ENCODE measurements around the gene IGSF9. TPM values are rescaled to one million over a fixed set of nuclear protein-coding genes. Genes with fewer than 3 reads are reported as not detected.
A peak's percentile ranks its signal among the peaks of the same experiment; 100 is the strongest.

IGSF9 gene
- total RNA-seq, 1 experiment from 2014 or later: 0.16 TPM

GRCh38 chr1:159921251-159921650 lies 24.2 kb downstream of the IGSF9 start:
- Histone ChIP-seq H3K4me3 (no peak overlapping the region), H3K4me1 (replicated peaks) (peaks cover 53% of the 10 kb centered on the region), H3K36me3 (peaks cover 87% of the 10 kb centered on the region), H3K27ac (no peak overlapping the region), H3K9me3 (replicated peaks) (no peaks in the 10 kb centered on the region; the same call in 1 of the 2 replicates), H3K27me3 (replicated peaks) (no peaks in the 10 kb centered on the region)
- no peak for DNase-seq (ENCODE audit: low read depth in 1 of 2, low spot score in 2 of 2)

GRCh38 chr1:159920651-159921050 lies 24.8 kb downstream of the IGSF9 start:
- peaks cover 93% of the 10 kb centered on the region for H3K36me3 ChIP-seq
- H3K4me1 ChIP-seq (replicated peaks): peaks cover 53% of the 10 kb centered on the region
- DNase-seq (ENCODE audit: low read depth in 1 of 2, low spot score in 2 of 2): no peak
- no peak overlapping the region for H3K27ac ChIP-seq
- H3K4me3 ChIP-seq: no peak overlapping the region
- no peaks in the 10 kb centered on the region for H3K27me3 ChIP-seq (replicated peaks)
- no peaks in the 10 kb centered on the region; the same call in 1 of the 2 replicates for H3K9me3 ChIP-seq (replicated peaks)

GRCh38 chr1:159920202-159920601 lies 25.2 kb downstream of the IGSF9 start:
- Histone ChIP-seq H3K4me1 (replicated peaks) (peaks cover 54% of the 10 kb centered on the region), H3K9me3 (replicated peaks) (no peaks in the 10 kb centered on the region; the same call in 1 of the 2 replicates), H3K27me3 (replicated peaks) (no peaks in the 10 kb centered on the region), H3K4me3 (no peak overlapping the region), H3K27ac (no peak overlapping the region), H3K36me3 (peaks cover 96% of the 10 kb centered on the region)
- DNase-seq (ENCODE audit: low read depth in 1 of 2, low spot score in 2 of 2): no peak

GRCh38 chr1:159919236-159919865 lies 26.1 kb downstream of the IGSF9 start:
- peaks cover 54% of the 10 kb centered on the region for H3K4me1 ChIP-seq (replicated peaks)
- H3K36me3 ChIP-seq: peaks cover 92% of the 10 kb centered on the region
- DNase-seq (ENCODE audit: low read depth in 1 of 2, low spot score in 2 of 2): no peak
- H3K4me3 ChIP-seq: no peak overlapping the region
- H3K27me3 ChIP-seq (replicated peaks): no peaks in the 10 kb centered on the region
- H3K9me3 ChIP-seq (replicated peaks): no peaks in the 10 kb centered on the region; the same call in 1 of the 2 replicates
- no peak overlapping the region for H3K27ac ChIP-seq

- no peak overlapping the region for H3K4me3 ChIP-seq
- no peaks in the 10 kb centered on the region; the same call in 1 of the 2 replicates for H3K9me3 ChIP-seq (replicated peaks)
- peaks cover 87% of the 10 kb centered on the region for H3K36me3 ChIP-seq
- H3K27me3 ChIP-seq (replicated peaks): no peaks in the 10 kb centered on the region
- DNase-seq (ENCODE audit: low read depth in 1 of 2, low spot score in 2 of 2): no peak
- H3K27ac ChIP-seq: no peak overlapping the region
- H3K4me1 ChIP-seq (replicated peaks): peaks cover 51% of the 10 kb centered on the region
These were observed 26.8 kb downstream of the IGSF9 start for GRCh38 chr1:159918352-159919200.

- Histone ChIP-seq H3K27ac (no peak overlapping the region), H3K9me3 (replicated peaks) (no peaks in the 10 kb centered on the region; the same call in 1 of the 2 replicates), H3K36me3 (peaks cover 79% of the 10 kb centered on the region), H3K4me3 (no peak overlapping the region), H3K27me3 (replicated peaks) (no peaks in the 10 kb centered on the region), H3K4me1 (replicated peaks) (peaks cover 51% of the 10 kb centered on the region)
- no peak for DNase-seq (ENCODE audit: low read depth in 1 of 2, low spot score in 2 of 2)
These were observed 27.7 kb downstream of the IGSF9 start for GRCh38 chr1:159917533-159918351.

GRCh38 chr1:159916242-159917051 lies 29.0 kb downstream of the IGSF9 start:
- peak; percentile 70 to 78 for DNase-seq (ENCODE audit: low read depth in 1 of 2, low spot score in 2 of 2)
- no peak overlapping the region for H3K4me3 ChIP-seq
- H3K9me3 ChIP-seq (replicated peaks): no peaks in the 10 kb centered on the region
- peak overlapping the region; percentile 57 for H3K27ac ChIP-seq
- H3K36me3 ChIP-seq: peaks cover 66% of the 10 kb centered on the region
- no peaks in the 10 kb centered on the region for H3K27me3 ChIP-seq (replicated peaks)
- H3K4me1 ChIP-seq (replicated peaks): peaks cover 46% of the 10 kb centered on the region

- DNase-seq (ENCODE audit: low read depth in 1 of 2, low spot score in 2 of 2): no peak
- no peaks in the 10 kb centered on the region for H3K9me3 ChIP-seq (replicated peaks)
- H3K27me3 ChIP-seq (replicated peaks): no peaks in the 10 kb centered on the region
- H3K4me1 ChIP-seq (replicated peaks): peaks cover 49% of the 10 kb centered on the region
- H3K27ac ChIP-seq: peak overlapping the region; percentile 57
- H3K4me3 ChIP-seq: no peak overlapping the region
- peaks cover 58% of the 10 kb centered on the region for H3K36me3 ChIP-seq
These were observed 29.7 kb downstream of the IGSF9 start for GRCh38 chr1:159915571-159916241.

GRCh38 chr1:159914252-159915018 lies 31.0 kb downstream of the IGSF9 start:
- H3K9me3 ChIP-seq (replicated peaks): no peaks in the 10 kb centered on the region
- H3K27me3 ChIP-seq (replicated peaks): no peaks in the 10 kb centered on the region
- DNase-seq (ENCODE audit: low read depth in 1 of 2, low spot score in 2 of 2): no peak
- H3K4me1 ChIP-seq (replicated peaks): peaks cover 60% of the 10 kb centered on the region
- H3K4me3 ChIP-seq: no peak overlapping the region
- no peak overlapping the region for H3K27ac ChIP-seq
- H3K36me3 ChIP-seq: peaks cover 46% of the 10 kb centered on the region

GRCh38 chr1:159913451-159914192 lies 31.8 kb downstream of the IGSF9 start:
- Histone ChIP-seq H3K4me3 (no peak overlapping the region), H3K9me3 (replicated peaks) (no peaks in the 10 kb centered on the region), H3K36me3 (peaks cover 38% of the 10 kb centered on the region), H3K4me1 (replicated peaks) (peaks cover 60% of the 10 kb centered on the region), H3K27ac (no peak overlapping the region), H3K27me3 (replicated peaks) (no peaks in the 10 kb centered on the region)
- no peak for DNase-seq (ENCODE audit: low read depth in 1 of 2, low spot score in 2 of 2)

- Histone ChIP-seq H3K4me3 (no peak overlapping the region), H3K27ac (peak overlapping the region; percentile 72), H3K27me3 (replicated peaks) (no peaks in the 10 kb centered on the region), H3K4me1 (replicated peaks) (peaks cover 45% of the 10 kb centered on the region), H3K36me3 (peaks cover 18% of the 10 kb centered on the region), H3K9me3 (replicated peaks) (no peaks in the 10 kb centered on the region)
- no peak for DNase-seq (ENCODE audit: low read depth in 1 of 2, low spot score in 2 of 2)
These were observed 33.9 kb downstream of the IGSF9 start for GRCh38 chr1:159911326-159912070.

All from SJSA1 (cell line).